Stomach (tissue), 4 donors: ENCODE measurements around the gene PDE8B.

Experiments
- EP300 ChIP-seq: sonication (generic); formaldehyde crosslinking; IDR thresholded peaks from one replicate; pipeline ENCODE4 v1.6.1; 2017; ENCODE audit warnings: antibody characterized with exemption
- POLR2A ChIP-seq, 4 donors: fragments of 450-650 bp; IDR thresholded peaks; one replicate each; pipeline ENCODE4 v1.6.1; 2016; ENCODE audit warnings: antibody characterized with exemption in 4 of 4, control low read depth in 2 of 4, mild to moderate bottlenecking in 1 of 4, moderate library complexity in 1 of 4
- POLR2AphosphoS5 ChIP-seq, 3 donors: sonication (generic); formaldehyde crosslinking; IDR thresholded peaks; one replicate each; pipeline ENCODE4 v1.6.1; 2016; ENCODE audit warnings: antibody characterized with exemption in 3 of 3
- TF ChIP-seq, protein P1 (sequence below), 7 experiments: fragments of 450-650 bp in 4 of 7; fragments of 200-600 bp in 3 of 7; sonication (generic) in 3 of 7; IDR thresholded peaks; one replicate each; pipeline ENCODE4 v1.5.1; 2016 to 2019; ENCODE audit warnings: antibody characterized with exemption in 7 of 7, control low read depth in 2 of 7, mild to moderate bottlenecking in 1 of 7

DNA sequence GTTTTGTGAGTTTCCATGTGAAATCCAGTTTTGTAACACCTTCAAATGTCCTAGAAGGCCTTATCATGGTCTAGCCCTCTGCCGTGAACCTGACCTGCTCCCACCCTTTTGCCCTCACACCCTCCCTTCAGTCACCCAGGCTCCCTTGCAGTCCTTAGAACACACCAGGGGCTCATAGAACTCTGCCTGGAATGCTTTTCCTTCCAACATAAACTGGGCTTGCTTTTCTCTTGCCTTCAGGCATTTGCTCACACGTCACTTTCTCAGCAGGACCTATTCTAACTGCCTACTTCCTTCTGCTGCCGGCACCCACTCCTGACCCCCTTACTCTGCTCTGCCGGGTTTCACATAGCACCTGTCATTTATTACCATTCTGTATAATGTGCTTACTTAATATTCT is 111.9 kb downstream of the PDE8B start:
- TF ChIP-seq POLR2A (IDR thresholded peaks at IDR 0.05) = no peak
- TF ChIP-seq, protein P1, sequence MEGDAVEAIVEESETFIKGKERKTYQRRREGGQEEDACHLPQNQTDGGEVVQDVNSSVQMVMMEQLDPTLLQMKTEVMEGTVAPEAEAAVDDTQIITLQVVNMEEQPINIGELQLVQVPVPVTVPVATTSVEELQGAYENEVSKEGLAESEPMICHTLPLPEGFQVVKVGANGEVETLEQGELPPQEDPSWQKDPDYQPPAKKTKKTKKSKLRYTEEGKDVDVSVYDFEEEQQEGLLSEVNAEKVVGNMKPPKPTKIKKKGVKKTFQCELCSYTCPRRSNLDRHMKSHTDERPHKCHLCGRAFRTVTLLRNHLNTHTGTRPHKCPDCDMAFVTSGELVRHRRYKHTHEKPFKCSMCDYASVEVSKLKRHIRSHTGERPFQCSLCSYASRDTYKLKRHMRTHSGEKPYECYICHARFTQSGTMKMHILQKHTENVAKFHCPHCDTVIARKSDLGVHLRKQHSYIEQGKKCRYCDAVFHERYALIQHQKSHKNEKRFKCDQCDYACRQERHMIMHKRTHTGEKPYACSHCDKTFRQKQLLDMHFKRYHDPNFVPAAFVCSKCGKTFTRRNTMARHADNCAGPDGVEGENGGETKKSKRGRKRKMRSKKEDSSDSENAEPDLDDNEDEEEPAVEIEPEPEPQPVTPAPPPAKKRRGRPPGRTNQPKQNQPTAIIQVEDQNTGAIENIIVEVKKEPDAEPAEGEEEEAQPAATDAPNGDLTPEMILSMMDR (IDR thresholded peaks at IDR 0.05) = no peak
- no peak for TF ChIP-seq EP300
- TF ChIP-seq POLR2AphosphoS5 (IDR thresholded peaks at IDR 0.05) = no peak
